Hepatocyte (in vitro differentiated cells): ENCODE results near the gene SVIL.

Experiments used
- EZH2 ChIP-seq: fragments of 200-600 bp; sonication (generic); IDR thresholded peaks from 2 replicates; pipeline ENCODE4 v1.6.1; 2016; ENCODE audit warnings: antibody characterized with exemption, mild to moderate bottlenecking, borderline replicate concordance
- TF ChIP-seq, protein P1 (sequence below): fragments of 200-600 bp; sonication (generic); IDR thresholded peaks from 2 replicates; pipeline ENCODE4 v1.5.1; 2016; ENCODE audit warnings: antibody characterized with exemption, mild to moderate bottlenecking; ENCODE audit not compliant: poor library complexity

DNA sequence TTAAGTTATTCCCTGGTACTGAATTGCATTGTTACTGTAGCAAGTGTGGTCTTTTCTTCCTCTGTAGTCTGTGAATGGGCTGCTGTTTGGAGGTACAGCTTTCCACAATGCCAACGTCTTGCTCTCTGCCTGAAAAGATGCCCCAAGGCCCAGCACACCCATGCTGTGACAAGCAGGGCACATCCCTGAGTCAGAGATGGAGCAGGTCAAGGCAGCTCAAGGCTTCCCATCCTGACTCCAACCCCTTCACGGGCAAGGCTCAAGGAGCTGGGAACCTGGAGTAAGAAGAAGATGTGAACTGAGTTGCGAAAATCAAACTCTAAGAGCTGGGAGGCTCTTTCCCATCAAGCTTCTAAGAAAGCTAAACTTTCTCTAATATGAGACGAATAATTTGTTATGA is 27.2 kb downstream of the SVIL start:
- no peak for TF ChIP-seq EZH2
- TF ChIP-seq, protein P1, sequence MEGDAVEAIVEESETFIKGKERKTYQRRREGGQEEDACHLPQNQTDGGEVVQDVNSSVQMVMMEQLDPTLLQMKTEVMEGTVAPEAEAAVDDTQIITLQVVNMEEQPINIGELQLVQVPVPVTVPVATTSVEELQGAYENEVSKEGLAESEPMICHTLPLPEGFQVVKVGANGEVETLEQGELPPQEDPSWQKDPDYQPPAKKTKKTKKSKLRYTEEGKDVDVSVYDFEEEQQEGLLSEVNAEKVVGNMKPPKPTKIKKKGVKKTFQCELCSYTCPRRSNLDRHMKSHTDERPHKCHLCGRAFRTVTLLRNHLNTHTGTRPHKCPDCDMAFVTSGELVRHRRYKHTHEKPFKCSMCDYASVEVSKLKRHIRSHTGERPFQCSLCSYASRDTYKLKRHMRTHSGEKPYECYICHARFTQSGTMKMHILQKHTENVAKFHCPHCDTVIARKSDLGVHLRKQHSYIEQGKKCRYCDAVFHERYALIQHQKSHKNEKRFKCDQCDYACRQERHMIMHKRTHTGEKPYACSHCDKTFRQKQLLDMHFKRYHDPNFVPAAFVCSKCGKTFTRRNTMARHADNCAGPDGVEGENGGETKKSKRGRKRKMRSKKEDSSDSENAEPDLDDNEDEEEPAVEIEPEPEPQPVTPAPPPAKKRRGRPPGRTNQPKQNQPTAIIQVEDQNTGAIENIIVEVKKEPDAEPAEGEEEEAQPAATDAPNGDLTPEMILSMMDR: no peak
